Stimulated activated CD8-positive, alpha-beta memory T cell treated with anti-CD3 and anti-CD28 coated beads, Interleukin-15, amount 100 ng/mL, for 4 hours (primary cell): Measurements from ENCODE around the gene DNMBP.
"Not testable (repeated sequence)": the region's sequence is repeated elsewhere in the genome, so short reads cannot be mapped to it uniquely, and the experiment has no call there.

Experiments
- DNase-seq, 2 donors: peaks; one replicate each; pipeline ENCODE4 v3.0.0-alpha.2; 2020; ENCODE audit warnings: low read depth in 2 of 2

Gene DNMBP

GRCh38 chr10:99946051-99946450 lies 63.7 kb downstream of the DNMBP start:
- DNase-seq = not testable (repeated sequence)

GRCh38 chr10:99945263-99945662 lies 64.5 kb downstream of the DNMBP start:
- DNase-seq = no peak

- DNase-seq = no peak
Observed at GRCh38 chr10:99944860-99945259, 64.9 kb downstream of the DNMBP start.

GRCh38 chr10:99943908-99944307 lies 65.8 kb downstream of the DNMBP start:
- DNase-seq = no peak

- no peak for DNase-seq
Observed at GRCh38 chr10:99941942-99942820, 67.6 kb downstream of the DNMBP start.

GRCh38 chr10:99938563-99938962 lies 71.2 kb downstream of the DNMBP start:
- no peak for DNase-seq

- no peak for DNase-seq
Observed at GRCh38 chr10:99937630-99938029, 72.1 kb downstream of the DNMBP start.

- DNase-seq = not testable (repeated sequence)
Observed at GRCh38 chr10:99932203-99932957, 77.4 kb downstream of the DNMBP start.

GRCh38 chr10:99930731-99931550 lies 78.8 kb downstream of the DNMBP start:
- DNase-seq = no peak

GRCh38 chr10:99929360-99929759 lies 80.4 kb downstream of the DNMBP start:
- no peak for DNase-seq

- DNase-seq = no peak
Observed at GRCh38 chr10:99927721-99928280, 81.9 kb downstream of the DNMBP start.

- DNase-seq = no peak
Observed at GRCh38 chr10:99926925-99927720, 82.6 kb downstream of the DNMBP start.

GRCh38 chr10:99924451-99925255 lies 85.1 kb downstream of the DNMBP start:
- DNase-seq = no peak

- no peak for DNase-seq
Observed at GRCh38 chr10:99921948-99922347, 87.8 kb downstream of the DNMBP start.

GRCh38 chr10:99920901-99921300 lies 88.8 kb downstream of the DNMBP start:
- no peak for DNase-seq

- no peak for DNase-seq
Observed at GRCh38 chr10:99920486-99920885, 89.3 kb downstream of the DNMBP start.

GRCh38 chr10:99917963-99918825 lies 91.6 kb downstream of the DNMBP start:
- no peak for DNase-seq

GRCh38 chr10:99916776-99917175 lies 93.0 kb downstream of the DNMBP start:
- no peak for DNase-seq

- DNase-seq = no peak
Observed at GRCh38 chr10:99915414-99915813, 94.3 kb downstream of the DNMBP start.
